GM18511 (cell line): ENCODE measurements around the gene NCOA3.

Source experiments
- ATAC-seq: cut with Tn5 transposase; IDR thresholded peaks from one replicate; pipeline ENCODE4 v1.9.1; 2021; ENCODE audit warnings: mild to moderate bottlenecking, moderate library complexity; ENCODE audit not compliant: unreplicated experiment

NCOA3 gene

GRCh38 chr20:47676219-47676721 is 174.6 kb downstream of the NCOA3 start:
- ATAC-seq, result no peak

- ATAC-seq, result no peak
These were observed 175.4 kb downstream of the NCOA3 start for GRCh38 chr20:47676912-47677634.

GRCh38 chr20:47677635-47678453 is 176.2 kb downstream of the NCOA3 start:
- ATAC-seq, result no peak

- ATAC-seq, result no peak
These were observed 176.8 kb downstream of the NCOA3 start for GRCh38 chr20:47678536-47678935.

GRCh38 chr20:47679462-47679861 is 177.8 kb downstream of the NCOA3 start:
- no peak for ATAC-seq

- no peak for ATAC-seq
These were observed 179.3 kb downstream of the NCOA3 start for GRCh38 chr20:47680804-47681529.

- ATAC-seq, result no peak
These were observed 180.5 kb downstream of the NCOA3 start for GRCh38 chr20:47682028-47682783.

- ATAC-seq, result no peak
These were observed 181.2 kb downstream of the NCOA3 start for GRCh38 chr20:47682916-47683315.

GRCh38 chr20:47684306-47685080 is 182.8 kb downstream of the NCOA3 start:
- no peak for ATAC-seq

GRCh38 chr20:47686545-47686944 is 184.9 kb downstream of the NCOA3 start:
- no peak for ATAC-seq

- ATAC-seq, result no peak
These were observed 185.7 kb downstream of the NCOA3 start for GRCh38 chr20:47687095-47687987.

- ATAC-seq, result no peak
These were observed 187.0 kb downstream of the NCOA3 start for GRCh38 chr20:47688385-47689381.

GRCh38 chr20:47689731-47690130 is 188.0 kb downstream of the NCOA3 start:
- no peak for ATAC-seq

GRCh38 chr20:47691625-47692024 is 189.9 kb downstream of the NCOA3 start:
- ATAC-seq, result no peak

GRCh38 chr20:47694021-47694818 is 192.5 kb downstream of the NCOA3 start:
- no peak for ATAC-seq

GRCh38 chr20:47696856-47697255 is 195.2 kb downstream of the NCOA3 start:
- ATAC-seq, result no peak

GRCh38 chr20:47698142-47698541 is 196.5 kb downstream of the NCOA3 start:
- no peak for ATAC-seq
